PFSK-1 (cell line): ENCODE measurements around the gene ACTMAP.

Source experiments
- FOXP2 ChIP-seq: optimal IDR thresholded peaks from 2 replicates; pipeline ENCODE3; 2011; ENCODE audit warnings: borderline replicate concordance, control low read depth, inconsistent platforms; ENCODE audit not compliant: insufficient read depth; ENCODE audit errors: extremely low read length, extremely low read depth
- POLR2AphosphoS5 ChIP-seq: IDR thresholded peaks from 2 replicates; pipeline ENCODE4 v1.6.1; 2012; ENCODE audit warnings: low read depth, mild to moderate bottlenecking, control low read depth, low read length, moderate library complexity
- SIN3A ChIP-seq: IDR thresholded peaks from 2 replicates; pipeline ENCODE4 v1.6.1; 2012; ENCODE audit warnings: mild to moderate bottlenecking, low read length, moderate library complexity, borderline replicate concordance; ENCODE audit not compliant: insufficient read depth
- TAF1 ChIP-seq: IDR thresholded peaks from 2 replicates; pipeline ENCODE4 v1.6.1; 2012; ENCODE audit warnings: low read length, control low read depth, borderline replicate concordance; ENCODE audit not compliant: insufficient read depth
- TF ChIP-seq, protein P1 (sequence below), 2 experiments: IDR thresholded peaks; 2 replicates each; pipeline versions ENCODE4 v1.6.1 to v1.8.0; 2011 to 2012; ENCODE audit warnings: low read depth in 2 of 2, low read length in 2 of 2, control low read depth in 1 of 2, inconsistent platforms in 1 of 2, mild to moderate bottlenecking in 1 of 2, moderate library complexity in 1 of 2; ENCODE audit not compliant: insufficient read depth in 1 of 2

DNA sequence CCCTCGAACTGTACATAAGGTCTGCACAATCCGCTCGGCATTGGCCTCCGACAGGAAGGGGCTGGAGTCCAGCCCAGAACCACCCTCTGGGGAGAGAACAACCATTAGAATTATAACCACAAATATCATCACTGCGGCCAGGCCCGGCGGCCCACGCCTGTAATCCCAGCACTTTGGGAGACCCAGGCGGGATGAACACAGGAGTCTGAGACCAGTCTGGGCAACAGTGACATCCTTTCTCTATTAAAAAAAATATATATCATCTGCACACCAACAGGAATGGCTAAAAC is 45.0 kb downstream of the ACTMAP start:
- TF ChIP-seq, protein P1, sequence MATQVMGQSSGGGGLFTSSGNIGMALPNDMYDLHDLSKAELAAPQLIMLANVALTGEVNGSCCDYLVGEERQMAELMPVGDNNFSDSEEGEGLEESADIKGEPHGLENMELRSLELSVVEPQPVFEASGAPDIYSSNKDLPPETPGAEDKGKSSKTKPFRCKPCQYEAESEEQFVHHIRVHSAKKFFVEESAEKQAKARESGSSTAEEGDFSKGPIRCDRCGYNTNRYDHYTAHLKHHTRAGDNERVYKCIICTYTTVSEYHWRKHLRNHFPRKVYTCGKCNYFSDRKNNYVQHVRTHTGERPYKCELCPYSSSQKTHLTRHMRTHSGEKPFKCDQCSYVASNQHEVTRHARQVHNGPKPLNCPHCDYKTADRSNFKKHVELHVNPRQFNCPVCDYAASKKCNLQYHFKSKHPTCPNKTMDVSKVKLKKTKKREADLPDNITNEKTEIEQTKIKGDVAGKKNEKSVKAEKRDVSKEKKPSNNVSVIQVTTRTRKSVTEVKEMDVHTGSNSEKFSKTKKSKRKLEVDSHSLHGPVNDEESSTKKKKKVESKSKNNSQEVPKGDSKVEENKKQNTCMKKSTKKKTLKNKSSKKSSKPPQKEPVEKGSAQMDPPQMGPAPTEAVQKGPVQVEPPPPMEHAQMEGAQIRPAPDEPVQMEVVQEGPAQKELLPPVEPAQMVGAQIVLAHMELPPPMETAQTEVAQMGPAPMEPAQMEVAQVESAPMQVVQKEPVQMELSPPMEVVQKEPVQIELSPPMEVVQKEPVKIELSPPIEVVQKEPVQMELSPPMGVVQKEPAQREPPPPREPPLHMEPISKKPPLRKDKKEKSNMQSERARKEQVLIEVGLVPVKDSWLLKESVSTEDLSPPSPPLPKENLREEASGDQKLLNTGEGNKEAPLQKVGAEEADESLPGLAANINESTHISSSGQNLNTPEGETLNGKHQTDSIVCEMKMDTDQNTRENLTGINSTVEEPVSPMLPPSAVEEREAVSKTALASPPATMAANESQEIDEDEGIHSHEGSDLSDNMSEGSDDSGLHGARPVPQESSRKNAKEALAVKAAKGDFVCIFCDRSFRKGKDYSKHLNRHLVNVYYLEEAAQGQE (IDR thresholded peaks at IDR 0.05; ENCODE audit: insufficient read depth in 1 of 2, low read depth in 2 of 2, low read length in 2 of 2): no peak
- no peak for TF ChIP-seq POLR2AphosphoS5
- no peak for TF ChIP-seq TAF1
- no peak for TF ChIP-seq FOXP2
- no peak for TF ChIP-seq SIN3A
